GM21360 (cell line): ENCODE measurements around the gene FRK.
"Not testable (repeated sequence)": the region's sequence is repeated elsewhere in the genome, so short reads cannot be mapped to it uniquely, and the experiment has no call there.

Experiments used
- ATAC-seq: cut with Tn5 transposase; IDR thresholded peaks from one replicate; pipeline ENCODE4 v1.9.1; 2021; ENCODE audit warnings: mild to moderate bottlenecking, moderate library complexity; ENCODE audit not compliant: unreplicated experiment

The FRK gene

DNA sequence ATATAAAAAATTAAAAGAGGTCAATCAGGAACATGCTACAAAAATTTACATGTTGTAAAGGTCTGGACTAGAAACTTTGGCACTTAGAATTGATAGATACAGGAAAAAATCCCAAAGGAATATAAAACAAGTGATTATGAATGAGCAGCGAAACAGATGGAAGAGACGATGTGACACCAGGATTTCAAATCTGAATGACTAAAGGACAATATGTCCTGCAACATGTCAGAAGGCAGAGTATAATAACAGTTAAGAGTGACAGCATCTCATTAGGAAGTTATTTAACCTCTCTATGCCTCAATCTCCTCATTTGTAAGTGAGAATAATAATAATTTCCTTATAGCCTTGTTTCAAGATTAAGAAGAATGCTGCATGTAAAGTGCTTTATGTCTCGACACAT, 50.3 kb downstream of the FRK start:
- ATAC-seq, result no peak

DNA sequence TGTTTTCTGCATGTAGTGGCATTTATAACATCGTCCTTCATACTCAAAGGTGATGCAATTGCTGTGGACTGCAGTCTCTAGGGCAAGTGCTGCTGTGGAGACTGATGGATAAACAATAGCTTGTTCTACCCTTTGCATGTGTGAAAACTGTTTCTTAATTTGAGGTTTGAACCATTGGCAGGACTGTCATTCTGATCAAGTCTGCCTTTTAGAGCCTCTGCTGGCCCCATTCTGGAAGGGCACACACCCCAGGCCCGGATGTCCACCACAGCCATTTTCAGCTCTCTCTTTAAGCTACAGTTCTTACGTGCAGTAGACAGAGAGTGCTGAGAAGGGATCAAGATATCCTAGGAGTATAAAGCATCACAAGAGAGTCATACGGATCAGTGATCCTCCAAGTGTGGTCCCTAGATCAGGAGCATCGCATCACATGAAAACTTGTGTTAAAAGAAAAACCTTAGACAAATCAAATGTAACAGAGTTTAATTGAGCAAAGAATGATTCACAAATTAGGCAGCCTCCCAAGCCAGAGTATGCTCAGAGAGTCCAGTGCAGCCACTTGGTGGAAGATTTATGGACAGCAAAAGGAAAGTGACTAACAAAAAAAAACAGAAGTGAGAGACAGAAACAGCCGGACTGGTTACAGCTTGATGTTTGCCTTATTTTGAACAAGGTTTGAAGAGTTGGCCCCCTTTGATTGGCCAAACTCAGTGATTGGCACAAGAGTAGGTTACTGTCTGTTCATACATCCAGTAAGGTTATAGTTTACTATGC, 52.0 kb downstream of the FRK start:
- ATAC-seq, result peak; percentile 65

DNA sequence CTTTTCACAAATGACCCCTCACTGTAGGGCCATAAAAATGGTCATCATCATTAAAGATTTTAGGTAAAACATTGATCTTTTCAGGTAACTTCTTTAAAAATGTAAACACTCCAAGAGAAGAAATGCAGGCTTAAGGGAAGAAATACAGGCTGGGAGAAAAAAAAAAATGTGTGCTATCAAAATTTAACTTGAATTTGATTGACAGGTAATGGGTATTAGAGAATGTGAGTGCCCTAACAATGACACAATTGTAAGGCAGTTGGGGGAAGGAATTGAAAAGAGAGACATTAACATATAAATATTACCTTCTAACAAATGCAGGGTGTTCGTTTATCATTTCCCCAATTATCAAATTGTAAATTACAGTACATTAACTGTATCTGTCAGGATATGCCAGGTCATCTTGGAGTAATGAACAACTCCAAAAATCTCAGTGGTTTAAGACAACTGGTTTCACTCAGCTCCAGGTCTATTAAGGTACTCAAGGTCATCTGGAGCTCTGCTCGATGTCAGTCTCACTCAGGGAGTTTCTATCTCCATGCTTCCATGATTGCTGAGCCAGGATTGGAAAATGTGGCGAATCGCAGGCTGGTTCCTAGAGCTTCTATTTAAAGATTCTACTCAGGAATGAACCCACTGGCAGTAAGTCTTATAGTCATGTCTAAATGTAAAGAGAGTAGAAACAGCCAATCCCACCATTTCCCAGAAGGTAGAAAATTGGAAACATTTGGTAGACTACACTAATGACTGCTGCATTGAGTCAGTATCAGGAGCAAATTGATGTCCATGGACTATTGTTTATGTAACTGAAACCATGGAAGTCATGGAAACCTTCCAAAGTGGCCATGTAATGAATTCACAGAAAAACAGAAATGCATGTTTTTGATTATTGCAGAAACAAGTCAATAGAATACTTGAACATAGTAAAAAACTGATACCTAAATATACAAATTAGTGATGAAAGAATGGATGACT, 55.6 kb downstream of the FRK start:
- ATAC-seq, result no peak

DNA sequence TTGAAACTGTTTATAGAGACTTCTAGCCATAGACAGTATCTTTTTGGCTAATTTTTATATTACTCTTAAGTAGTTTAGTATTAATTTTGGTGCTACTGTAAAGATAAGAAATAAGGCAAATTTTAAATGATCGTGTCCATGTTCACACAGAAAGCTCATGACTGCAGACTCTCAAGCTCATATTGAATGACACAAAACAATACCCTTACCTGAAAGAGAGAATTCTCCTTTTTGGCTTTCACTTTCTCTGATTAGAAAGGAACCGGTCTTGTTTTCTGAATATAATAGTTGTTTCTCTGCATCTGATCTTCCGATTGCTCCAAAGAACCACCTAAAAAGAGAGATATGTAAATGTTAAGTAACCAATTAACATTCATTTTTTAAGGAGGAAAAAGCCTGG, 57.0 kb downstream of the FRK start:
- ATAC-seq, result peak; percentile 92

DNA sequence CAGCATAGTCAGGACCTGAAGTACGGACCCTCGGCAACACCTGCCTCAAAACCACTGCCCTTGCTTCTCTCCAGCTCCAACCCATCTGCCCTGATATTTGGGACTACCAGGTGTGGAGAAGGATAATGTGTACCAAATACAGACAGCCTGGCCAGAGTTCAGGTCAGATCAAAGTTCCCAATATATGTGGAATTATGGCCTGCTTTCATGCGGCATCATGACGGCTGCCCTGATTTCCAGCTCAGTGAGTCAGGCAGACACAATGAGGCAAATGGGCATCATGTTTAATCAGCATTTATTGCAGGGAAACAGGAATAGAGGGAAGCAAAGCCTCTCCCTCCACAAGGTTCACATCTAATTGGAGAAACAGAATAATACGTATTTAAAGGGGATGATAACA, 57.9 kb downstream of the FRK start:
- no peak for ATAC-seq

DNA sequence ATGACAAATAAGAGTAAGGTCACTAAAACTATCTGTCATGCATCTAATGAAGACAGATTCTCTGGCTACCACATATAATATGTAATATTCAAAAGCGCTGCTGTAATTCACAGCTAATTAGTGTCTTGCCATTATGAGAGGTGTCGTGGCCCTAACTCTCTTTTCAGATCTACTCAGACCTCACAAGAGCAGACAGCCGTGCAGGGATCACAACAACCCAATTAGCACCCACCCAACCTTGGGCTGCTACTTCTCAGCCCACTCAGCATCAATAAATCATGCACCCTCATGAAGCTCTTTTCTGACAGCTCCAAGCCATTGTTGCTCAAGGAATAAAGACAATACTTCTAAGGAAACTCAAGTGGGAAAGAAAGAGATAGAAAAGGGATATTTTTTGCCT, 61.5 kb downstream of the FRK start:
- ATAC-seq, result no peak

DNA sequence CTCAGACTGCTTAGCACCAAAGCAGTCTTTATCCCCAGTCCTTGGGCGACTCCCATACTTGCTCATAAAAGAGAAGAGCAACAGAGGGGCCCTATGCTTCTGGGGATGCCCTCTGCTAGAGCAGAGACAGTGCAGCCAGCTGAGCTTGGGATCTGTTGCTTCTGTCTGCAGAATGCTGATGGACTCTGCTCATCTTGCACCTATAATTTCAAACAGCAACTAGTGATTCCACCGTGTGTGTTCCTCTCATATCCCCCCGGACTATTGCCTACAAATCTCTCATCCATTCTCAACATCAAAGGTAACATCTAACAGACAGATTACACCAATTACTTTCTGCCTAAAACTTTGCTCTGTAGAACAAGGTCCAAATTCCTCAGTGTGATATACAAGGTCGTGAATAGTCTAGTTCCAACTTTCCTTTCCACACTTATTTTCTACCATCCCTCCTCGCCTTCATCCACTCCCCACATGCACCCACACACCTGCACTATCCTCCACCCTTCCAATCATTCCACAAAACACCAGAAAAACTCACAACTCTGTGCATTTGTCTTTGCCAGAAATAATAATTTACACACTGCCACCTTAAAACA, 62.6 kb downstream of the FRK start:
- no peak for ATAC-seq

DNA sequence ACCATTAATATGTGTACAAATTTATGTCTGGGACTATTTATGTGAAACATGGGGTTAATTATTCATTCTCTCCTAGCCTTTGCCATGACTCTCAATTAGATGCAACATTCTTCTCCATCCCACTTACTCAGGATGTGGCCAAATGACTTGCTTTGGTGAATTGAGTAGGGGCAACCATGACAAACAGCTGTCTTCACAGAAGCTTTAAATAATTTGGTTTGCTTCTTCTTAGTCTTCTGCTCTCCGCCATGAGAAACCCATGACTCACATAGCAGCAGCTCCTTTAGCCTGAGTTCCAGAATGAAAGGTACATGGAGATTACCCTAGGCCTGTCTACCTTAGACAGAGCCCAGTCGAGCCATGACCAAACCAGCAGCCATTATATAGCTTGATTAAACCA, 74.7 kb downstream of the FRK start:
- ATAC-seq, result no peak

DNA sequence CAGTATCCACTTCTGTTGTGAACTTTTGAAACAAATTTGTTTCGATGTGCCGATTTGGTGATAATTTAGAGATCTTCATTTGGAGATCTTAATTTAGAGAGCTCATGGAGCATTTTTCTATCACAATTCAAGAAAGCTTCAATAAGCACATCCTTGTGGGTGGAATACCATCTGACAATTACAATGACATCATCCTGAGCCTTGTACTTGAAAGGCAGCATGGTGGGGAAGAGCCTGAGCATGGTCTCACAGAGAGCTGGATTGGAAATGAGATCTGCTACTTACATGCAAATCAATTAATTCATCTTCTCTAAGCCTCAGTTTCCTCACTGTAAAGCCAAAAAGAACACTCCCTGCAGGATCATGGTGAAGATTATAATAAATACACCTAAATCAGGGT, 75.9 kb downstream of the FRK start:
- no peak for ATAC-seq

DNA sequence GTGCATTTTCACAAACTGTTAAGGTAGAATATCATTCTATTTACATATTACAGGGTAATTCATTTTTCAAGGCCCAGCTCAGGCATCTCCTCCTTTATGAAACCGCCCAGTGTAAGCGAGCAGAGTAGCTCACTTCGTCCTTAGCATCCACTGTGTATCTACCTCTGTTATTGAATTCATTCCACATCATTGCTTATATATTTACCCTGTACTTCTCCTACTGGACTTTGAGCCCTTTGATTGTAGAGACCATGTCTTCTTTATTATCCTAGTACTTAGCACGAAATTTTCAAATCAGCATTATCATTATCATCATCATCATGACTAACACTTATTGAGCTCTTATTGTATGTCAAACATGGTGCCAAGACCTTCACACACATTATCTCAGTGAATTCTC, 76.7 kb downstream of the FRK start:
- ATAC-seq, result no peak

DNA sequence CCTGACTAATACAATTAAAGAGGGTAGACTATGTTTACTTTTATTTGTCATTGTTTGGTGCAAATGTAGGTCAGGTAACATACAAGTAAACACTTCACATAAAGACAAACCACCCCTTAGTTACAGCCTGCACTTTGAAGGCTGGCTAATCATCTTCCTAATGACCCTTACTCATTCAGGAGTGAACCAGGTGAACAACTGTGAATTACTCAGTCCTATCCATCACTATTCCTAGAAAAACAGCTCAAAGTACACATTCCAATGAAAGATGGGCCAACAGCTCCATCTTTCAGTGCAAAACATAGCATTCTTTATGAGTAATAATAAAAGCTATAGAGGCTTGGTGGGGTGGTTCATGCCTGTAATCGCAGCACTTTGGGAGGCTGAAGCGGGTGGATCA, 78.2 kb downstream of the FRK start:
- no peak for ATAC-seq

DNA sequence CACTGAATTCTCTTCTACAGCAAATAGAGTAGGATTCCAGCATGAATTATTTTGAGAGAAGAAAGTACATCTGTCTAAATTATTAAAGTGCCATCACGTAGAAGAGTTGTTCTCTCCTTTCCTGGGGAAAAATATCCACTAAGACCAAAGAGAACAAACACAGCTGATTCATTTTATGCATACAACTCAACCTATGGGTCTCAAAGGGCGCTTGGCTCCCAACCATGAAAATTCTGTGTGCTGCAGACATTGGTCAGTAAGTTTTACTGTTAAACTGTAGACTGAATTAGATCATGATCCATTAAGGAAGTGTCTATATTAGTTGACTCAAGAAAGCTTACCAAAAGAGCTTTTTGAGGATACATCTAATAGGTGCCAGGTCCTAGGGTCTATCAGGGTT, 83.5 kb downstream of the FRK start:
- no peak for ATAC-seq

DNA sequence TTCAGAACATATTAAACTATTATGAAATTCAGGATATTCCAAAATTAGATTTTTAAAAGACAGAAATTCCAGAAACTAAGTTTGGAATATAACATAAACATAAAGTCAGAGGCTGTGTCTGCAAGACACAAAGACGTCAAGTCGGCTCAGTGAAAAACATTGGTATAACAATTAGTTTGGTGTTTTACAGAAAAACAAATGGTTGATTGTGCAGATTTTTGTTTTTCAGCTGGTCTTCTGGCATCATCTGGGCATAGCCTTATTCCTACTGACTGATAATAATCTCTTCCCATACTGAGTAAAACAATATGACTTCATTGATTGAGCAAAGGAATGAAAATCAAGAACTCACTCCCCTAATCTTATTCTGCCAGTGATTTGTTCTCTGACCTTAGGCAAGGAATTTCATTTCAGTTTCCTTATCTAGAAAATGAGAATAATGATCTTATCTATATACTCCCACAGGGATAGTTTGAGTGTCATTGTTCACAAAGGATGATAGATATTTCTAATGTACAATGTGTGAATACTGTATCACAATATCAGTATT, 84.3 kb downstream of the FRK start:
- ATAC-seq, result no peak

DNA sequence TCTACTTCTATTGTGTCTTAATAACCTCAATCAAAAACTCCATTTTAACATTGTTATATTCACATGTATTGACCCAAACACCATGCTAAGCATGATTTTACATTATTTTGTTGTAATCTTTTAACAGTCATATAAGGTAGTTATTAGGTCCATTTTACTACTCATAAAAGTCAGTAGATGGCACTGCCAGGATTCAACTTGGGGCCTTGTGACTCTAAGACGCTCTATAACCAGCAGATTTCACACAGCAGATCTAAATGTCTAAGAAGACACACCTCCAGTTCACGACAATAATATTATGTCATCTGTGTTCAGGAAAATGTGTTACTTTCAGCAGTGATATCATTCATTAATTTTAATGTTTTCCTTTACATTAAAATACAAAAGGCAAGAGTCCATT, 88.0 kb downstream of the FRK start:
- ATAC-seq, result no peak

DNA sequence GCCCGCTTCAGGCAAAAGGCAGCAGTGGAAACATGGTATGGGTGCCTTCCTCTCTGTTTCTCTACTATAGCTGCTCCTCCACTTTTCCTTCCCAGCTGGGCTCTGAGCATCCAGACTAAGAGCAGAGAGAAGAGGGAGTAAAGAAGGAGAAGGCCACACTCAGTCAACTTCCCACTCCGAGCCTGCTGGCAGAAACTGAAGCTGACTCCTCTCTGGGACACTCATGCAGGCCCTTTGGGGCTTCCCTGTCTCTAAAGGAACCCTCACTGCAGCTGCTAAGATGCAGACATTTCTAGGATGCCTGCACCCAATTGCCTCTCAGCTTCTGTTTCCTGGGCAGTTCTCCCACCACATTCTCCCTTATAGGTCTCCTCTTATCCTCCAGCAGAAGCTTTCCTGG, 88.9 kb downstream of the FRK start:
- ATAC-seq, result no peak

DNA sequence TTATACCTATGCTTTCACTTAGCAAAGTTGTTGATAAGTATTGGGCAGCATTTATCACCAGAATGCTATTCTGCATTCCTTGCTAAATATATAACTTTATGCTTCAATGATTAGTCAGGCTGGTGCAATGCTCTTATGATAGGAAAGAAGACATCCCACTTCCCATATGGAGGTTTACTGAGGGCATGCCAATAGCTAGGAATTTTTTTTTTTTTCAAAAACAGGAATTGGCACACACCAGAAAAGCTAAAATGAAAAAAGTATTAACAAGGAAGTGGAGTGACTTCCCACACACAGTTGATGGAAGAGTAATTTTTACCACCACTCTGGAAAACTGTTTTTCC, 90.8 kb downstream of the FRK start:
- no peak for ATAC-seq

DNA sequence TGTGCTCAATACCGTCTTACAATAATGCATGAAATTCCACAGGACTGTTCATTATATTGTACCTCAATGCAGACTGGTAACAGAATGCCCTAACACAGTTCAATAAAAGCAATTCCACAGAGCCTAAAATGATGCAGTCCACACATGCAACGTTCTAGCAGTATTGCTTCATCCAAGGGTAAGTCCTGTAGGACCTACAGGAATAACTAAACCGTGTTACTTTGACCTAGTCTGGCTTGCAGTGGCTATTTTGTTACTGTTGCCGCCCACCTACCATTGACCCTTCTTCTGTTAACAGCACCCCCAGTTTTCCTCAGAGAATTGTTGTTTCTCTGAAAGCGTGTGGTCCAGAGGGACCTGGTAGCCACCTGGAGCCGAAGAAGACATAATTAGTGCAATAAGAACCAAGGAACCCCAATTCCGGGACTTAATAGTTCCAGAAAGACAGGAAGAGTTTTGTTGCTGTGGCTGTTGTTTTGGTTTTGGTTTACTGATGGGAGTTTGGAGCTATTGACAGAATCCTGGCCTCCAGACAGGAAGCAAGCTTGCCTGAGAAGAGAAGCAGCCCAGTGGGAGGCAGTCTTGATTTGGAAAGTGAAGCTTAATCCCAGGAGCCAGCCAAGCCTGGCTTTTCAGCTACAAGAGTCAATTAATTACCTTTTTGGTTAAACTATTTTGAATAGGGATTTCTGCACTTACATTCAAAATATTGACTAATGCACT, 91.3 kb downstream of the FRK start:
- ATAC-seq, result no peak

DNA sequence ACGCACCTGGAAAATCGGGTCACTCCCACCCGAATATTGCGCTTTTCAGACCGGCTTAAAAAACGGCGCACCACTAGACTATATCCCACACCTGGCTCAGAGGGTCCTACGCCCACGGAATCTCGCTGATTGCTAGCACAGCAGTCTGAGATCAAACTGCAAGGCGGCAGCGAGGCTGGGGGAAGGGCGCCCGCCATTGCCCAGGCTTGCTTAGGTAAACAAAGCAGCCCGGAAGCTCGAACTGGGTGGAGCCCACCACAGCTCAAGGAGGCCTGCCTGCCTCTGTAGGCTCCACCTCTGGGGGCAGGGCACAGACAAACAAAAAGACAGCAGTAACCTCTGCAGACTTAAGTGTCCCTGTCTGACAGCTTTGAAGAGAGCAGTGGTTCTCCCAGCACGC, 100.4 kb downstream of the FRK start:
- not testable (repeated sequence) for ATAC-seq

DNA sequence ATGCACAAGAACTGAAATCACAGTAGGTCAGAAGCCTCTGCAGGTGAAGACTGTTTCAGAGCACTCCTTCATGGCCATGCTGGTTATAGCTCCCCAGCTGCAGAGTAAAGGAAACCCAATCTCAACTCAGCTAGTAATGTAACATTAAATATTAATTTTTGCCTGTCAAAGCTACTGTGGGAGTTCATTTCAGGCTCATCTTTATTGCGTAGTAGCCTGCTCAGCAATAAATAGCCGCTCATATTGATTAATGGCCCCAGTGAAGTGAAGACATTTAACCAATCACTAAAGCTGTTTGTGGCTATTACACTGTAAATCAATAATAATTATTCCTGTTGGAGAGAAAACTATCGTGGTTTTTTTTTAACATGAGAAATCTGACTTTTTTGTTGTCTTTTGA, 101.7 kb downstream of the FRK start:
- no peak for ATAC-seq

DNA sequence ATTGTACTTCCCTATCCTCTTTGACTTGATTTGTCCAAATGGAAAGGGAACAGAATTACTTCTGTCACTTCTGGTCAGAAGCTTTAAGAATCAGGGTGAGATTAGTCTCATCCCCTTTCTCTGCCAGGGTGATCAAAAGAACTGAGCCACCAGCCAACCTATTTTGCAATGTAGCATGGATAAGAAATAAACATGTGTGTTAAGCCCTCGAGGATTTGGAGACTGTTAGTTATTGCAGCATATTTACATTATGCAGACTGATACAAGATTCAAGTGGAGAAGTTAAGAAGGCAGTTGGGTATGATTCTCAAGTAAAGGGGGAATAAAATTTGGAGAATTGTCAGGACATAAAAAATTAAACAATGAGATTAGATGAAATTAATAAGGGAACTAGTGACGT, 106.0 kb downstream of the FRK start:
- no peak for ATAC-seq

DNA sequence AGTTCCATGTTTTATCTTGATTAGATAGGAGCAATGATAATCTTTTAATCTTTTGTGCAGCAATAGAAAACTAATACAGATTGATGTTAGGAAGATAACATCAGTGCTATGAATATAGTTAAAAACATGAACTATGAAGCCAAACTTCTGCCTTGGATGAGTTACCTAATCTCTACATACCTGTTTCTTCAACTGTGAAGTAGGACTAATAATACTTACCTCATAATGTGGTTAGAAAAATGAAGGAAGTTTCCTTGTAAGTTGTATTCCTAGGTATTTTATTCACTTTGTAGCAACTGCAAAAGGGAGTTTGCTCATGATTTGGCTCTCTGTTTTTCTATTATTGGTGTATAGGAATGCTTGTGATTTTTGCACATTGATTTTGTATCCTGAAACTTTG, 111.9 kb downstream of the FRK start:
- no peak for ATAC-seq
